K562 (cell line): Measurements from ENCODE around the gene MTO1. TPM values are rescaled to one million over a fixed set of nuclear protein-coding genes. Genes with fewer than 3 reads are reported as not detected.
A peak's percentile ranks its signal among the peaks of the same experiment; 100 is the strongest.

Experiments
- CCNT2 ChIP-seq: IDR thresholded peaks from 2 replicates; pipeline ENCODE4 v1.6.1; 2011; ENCODE audit warnings: borderline replicate concordance, low read depth, mild to moderate bottlenecking, moderate library complexity, mixed read lengths, low read length; ENCODE audit not compliant: insufficient read length; ENCODE audit errors: extremely low read depth
- ELF4 ChIP-seq: fragments of 450-650 bp; formaldehyde crosslinking; IDR thresholded peaks from 2 replicates; pipeline ENCODE4 v1.4.0; 2022; ENCODE audit warnings: missing genetic modification characterization
- FUS ChIP-seq: fragments of 200-400 bp; formaldehyde crosslinking; optimal IDR thresholded peaks from 2 replicates; pipeline ENCODE3; 2017; ENCODE audit warnings: low read depth, low read length
- HDAC1 ChIP-seq, 2 experiments: fragments of 450-650 bp; IDR thresholded peaks; 2 replicates each; pipeline ENCODE4 v1.6.1; 2016 to 2017; ENCODE audit warnings: inconsistent platforms in 1 of 2, mild to moderate bottlenecking in 1 of 2, moderate library complexity in 1 of 2
- HDAC8 ChIP-seq: fragments of 450-650 bp; IDR thresholded peaks from 2 replicates; pipeline ENCODE4 v1.6.1; 2016; ENCODE audit warnings: mild to moderate bottlenecking, missing genetic modification characterization, moderate library complexity, missing compliant biosample characterization
- ILK ChIP-seq: fragments of 450-650 bp; IDR thresholded peaks from 2 replicates; pipeline ENCODE4 v1.6.1; 2016; ENCODE audit warnings: missing genetic modification characterization, low read depth, mild to moderate bottlenecking, missing compliant biosample characterization, moderate library complexity, borderline replicate concordance
- KLF1 ChIP-seq: fragments of 450-650 bp; IDR thresholded peaks from 2 replicates; pipeline ENCODE4 v1.6.1; 2016; ENCODE audit warnings: missing genetic modification characterization, missing compliant biosample characterization
- MCM3 ChIP-seq: fragments of 450-650 bp; IDR thresholded peaks from 2 replicates; pipeline ENCODE4 v1.6.1; 2016
- MEF2D ChIP-seq: conservative IDR thresholded peaks from 2 replicates; pipeline ENCODE4 v1.6.1; 2016; ENCODE audit warnings: low read depth, missing genetic modification characterization, missing compliant biosample characterization
- NFE2 ChIP-seq: IDR thresholded peaks from 2 replicates; pipeline ENCODE4 v1.6.1; 2014; ENCODE audit warnings: antibody characterized with exemption, low read depth
- NR2F6 ChIP-seq: fragments of 450-650 bp; formaldehyde crosslinking; IDR thresholded peaks from 2 replicates; pipeline ENCODE4 v1.4.0; 2020; ENCODE audit warnings: mild to moderate bottlenecking
- PHF8 ChIP-seq: fragments of 200-600 bp; sonication (generic); IDR thresholded peaks from 2 replicates; pipeline ENCODE4 v1.6.1; 2012; ENCODE audit warnings: mixed run types, mild to moderate bottlenecking, inconsistent platforms, low read length, moderate library complexity, borderline replicate concordance
- SMAD4 ChIP-seq: fragments of 250-450 bp; sonication (Bioruptor Pico); conservative IDR thresholded peaks from 2 replicates; pipeline ENCODE4 v1.8.0; 2021; ENCODE audit warnings: inconsistent platforms, mild to moderate bottlenecking, moderate library complexity
- SMARCB1 ChIP-seq: IDR thresholded peaks from 2 replicates; pipeline ENCODE4 v1.6.1; 2011; ENCODE audit warnings: improper control_type of control experiment, low read depth; ENCODE audit not compliant: insufficient read length
- SMARCC2 ChIP-seq: fragments of 450-650 bp; IDR thresholded peaks from 2 replicates; pipeline ENCODE4 v1.6.1; 2017; ENCODE audit warnings: antibody characterized with exemption, moderate library complexity, mild to moderate bottlenecking, low read depth
- ZKSCAN3 ChIP-seq: fragments of 250-450 bp; sonication (Bioruptor Pico); IDR thresholded peaks from 2 replicates; pipeline ENCODE4 v1.4.0; 2020
- ZNF586 ChIP-seq: fragments of 450-650 bp; formaldehyde crosslinking; conservative IDR thresholded peaks from 2 replicates; pipeline ENCODE4 v1.4.0; 2020; ENCODE audit warnings: mild to moderate bottlenecking, moderate library complexity
- polyA plus RNA-seq, 8 experiments: library from polyadenylated mRNA; depleted of rRNA in 4 of 8; stranded (reverse) in 5 of 8; unstranded in 3 of 8; fragments of >200 nt; fragmentation: Nextera tagmentation in 2 of 8; fragmentation: Illumina TruSeq in 1 of 8; extraction: Ambion mirVana in 2 of 8; extraction: Trizol in 1 of 8; gene quantifications; 2 replicates each; pipeline versions ENCODE4 v1.2.1 to v1.2.3, GENCODE V29; 2011 to 2014; ENCODE audit warnings: inconsistent platforms in 1 of 8, missing spikeins in 1 of 8
- total RNA-seq, 7 experiments: library from RNA; depleted of rRNA in 6 of 7; stranded (reverse); fragments of >200 nt in 6 of 7; fragmentation: Illumina TruSeq in 2 of 7; extraction: Trizol in 2 of 7; gene quantifications; 2 replicates each; pipeline versions ENCODE4 v1.2.1 to v1.2.3, GENCODE V29; 2011 to 2021; ENCODE audit warnings: low replicate concordance in 1 of 7
- TF ChIP-seq, protein P1 (sequence below): fragments of 450-650 bp; IDR thresholded peaks from 2 replicates; pipeline ENCODE4 v1.6.1; 2016
- TF ChIP-seq, protein P2 (sequence below), 2 experiments: fragments of 250-450 bp in 1 of 2; fragments of 450-650 bp in 1 of 2; sonication (Bioruptor Pico) in 1 of 2; IDR thresholded peaks; 2 replicates each; pipeline versions ENCODE4 v1.6.1 to v1.8.0; 2016 to 2021; ENCODE audit warnings: mild to moderate bottlenecking in 2 of 2, moderate library complexity in 2 of 2, missing compliant biosample characterization in 1 of 2, missing genetic modification characterization in 1 of 2
- TF ChIP-seq, protein P3 (sequence below): sonication (generic); formaldehyde crosslinking; IDR thresholded peaks from 2 replicates; pipeline ENCODE4 v1.8.0; 2022; ENCODE audit warnings: missing genetic modification reagents, mild to moderate bottlenecking, borderline replicate concordance
- TF ChIP-seq, protein P4 (sequence below): sonication (generic); formaldehyde crosslinking; IDR thresholded peaks from 2 replicates; pipeline ENCODE4 v1.8.0; 2022; ENCODE audit warnings: mild to moderate bottlenecking, missing genetic modification reagents

Gene MTO1
- total and polyA plus RNA-seq, 9 of the 15 experiments (the other 6 are each of a cell fraction or from before 2014, with no cell fraction given): 33.4 to 62.3 (median 50.6) TPM

DNA sequence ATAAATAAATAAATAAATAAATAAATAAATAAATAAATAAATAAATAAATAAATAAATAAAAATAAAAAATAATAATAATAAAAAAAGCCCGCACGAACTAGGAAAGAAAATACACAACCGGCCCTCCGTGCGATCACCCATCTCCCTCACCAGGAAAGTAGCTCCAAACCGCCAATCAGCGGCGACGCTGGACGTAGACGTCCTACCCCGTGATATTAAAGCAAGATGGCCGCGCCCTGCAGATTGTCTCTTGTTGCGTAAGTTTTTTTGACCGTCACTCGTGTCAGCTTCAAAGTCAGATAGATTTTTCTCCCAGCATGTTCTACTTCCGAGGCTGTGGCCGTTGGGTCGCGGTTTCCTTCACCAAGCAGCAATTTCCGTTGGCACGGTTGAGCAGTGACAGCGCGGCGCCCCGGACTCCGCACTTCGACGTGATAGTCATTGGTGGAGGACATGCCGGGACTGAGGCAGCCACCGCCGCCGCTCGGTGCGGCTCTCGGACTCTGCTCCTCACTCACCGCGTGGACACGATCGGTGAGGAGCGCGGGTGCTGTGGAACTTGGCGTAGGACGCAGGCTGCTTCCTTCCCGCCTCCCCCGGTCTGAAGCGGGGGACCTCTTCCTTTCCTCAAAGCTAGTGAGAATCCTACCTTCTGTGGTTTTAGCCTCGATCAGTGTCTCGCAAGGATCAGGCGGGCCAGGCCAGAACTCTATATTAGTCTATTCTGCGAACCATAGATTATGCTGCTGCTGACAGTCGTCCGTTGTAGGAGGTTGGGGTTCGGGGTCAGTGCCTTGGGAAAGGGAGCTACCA lies at the start of gene MTO1 (continued):
- TF ChIP-seq HDAC1 (IDR thresholded peaks at IDR 0.05): peak in 1 of 2 experiments; percentile 91; a peak in 2 of 4 replicates
- peak; percentile 97 for TF ChIP-seq PHF8
- no peak for TF ChIP-seq FUS
- TF ChIP-seq ZNF586 (CRISPR knock-in tag): no peak
- TF ChIP-seq, protein P1, sequence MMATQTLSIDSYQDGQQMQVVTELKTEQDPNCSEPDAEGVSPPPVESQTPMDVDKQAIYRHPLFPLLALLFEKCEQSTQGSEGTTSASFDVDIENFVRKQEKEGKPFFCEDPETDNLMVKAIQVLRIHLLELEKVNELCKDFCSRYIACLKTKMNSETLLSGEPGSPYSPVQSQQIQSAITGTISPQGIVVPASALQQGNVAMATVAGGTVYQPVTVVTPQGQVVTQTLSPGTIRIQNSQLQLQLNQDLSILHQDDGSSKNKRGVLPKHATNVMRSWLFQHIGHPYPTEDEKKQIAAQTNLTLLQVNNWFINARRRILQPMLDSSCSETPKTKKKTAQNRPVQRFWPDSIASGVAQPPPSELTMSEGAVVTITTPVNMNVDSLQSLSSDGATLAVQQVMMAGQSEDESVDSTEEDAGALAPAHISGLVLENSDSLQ: peak; percentile 83
- TF ChIP-seq ILK: no peak
- TF ChIP-seq CCNT2: no peak
- no peak for TF ChIP-seq SMARCC2
- peak; percentile 32; the same call in 1 of the 2 replicates for TF ChIP-seq SMAD4
- TF ChIP-seq, protein P2, sequence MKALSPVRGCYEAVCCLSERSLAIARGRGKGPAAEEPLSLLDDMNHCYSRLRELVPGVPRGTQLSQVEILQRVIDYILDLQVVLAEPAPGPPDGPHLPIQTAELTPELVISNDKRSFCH (CRISPR knock-in tag; IDR thresholded peaks at IDR 0.05): no peak
- TF ChIP-seq, protein P2 (tag; IDR thresholded peaks at IDR 0.05): peak; percentile 72; the same call in 1 of the 2 replicates
- TF ChIP-seq, protein P3, sequence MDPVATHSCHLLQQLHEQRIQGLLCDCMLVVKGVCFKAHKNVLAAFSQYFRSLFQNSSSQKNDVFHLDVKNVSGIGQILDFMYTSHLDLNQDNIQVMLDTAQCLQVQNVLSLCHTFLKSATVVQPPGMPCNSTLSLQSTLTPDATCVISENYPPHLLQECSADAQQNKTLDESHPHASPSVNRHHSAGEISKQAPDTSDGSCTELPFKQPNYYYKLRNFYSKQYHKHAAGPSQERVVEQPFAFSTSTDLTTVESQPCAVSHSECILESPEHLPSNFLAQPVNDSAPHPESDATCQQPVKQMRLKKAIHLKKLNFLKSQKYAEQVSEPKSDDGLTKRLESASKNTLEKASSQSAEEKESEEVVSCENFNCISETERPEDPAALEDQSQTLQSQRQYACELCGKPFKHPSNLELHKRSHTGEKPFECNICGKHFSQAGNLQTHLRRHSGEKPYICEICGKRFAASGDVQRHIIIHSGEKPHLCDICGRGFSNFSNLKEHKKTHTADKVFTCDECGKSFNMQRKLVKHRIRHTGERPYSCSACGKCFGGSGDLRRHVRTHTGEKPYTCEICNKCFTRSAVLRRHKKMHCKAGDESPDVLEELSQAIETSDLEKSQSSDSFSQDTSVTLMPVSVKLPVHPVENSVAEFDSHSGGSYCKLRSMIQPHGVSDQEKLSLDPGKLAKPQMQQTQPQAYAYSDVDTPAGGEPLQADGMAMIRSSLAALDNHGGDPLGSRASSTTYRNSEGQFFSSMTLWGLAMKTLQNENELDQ (CRISPR knock-in tag): no peak
- TF ChIP-seq KLF1 (tag): 0 out of 2 replicates have a peak, but pooled peaks have one; percentile 56
- no peak for TF ChIP-seq SMARCB1
- no peak for TF ChIP-seq HDAC8 (tag)
- TF ChIP-seq MEF2D (tag): no peak
- TF ChIP-seq NFE2: no peak
- TF ChIP-seq ELF4 (CRISPR knock-in tag): no peak
- no peak for TF ChIP-seq NR2F6 (CRISPR knock-in tag)
- no peak for TF ChIP-seq ZKSCAN3 (CRISPR knock-in tag)
- TF ChIP-seq, protein P4, sequence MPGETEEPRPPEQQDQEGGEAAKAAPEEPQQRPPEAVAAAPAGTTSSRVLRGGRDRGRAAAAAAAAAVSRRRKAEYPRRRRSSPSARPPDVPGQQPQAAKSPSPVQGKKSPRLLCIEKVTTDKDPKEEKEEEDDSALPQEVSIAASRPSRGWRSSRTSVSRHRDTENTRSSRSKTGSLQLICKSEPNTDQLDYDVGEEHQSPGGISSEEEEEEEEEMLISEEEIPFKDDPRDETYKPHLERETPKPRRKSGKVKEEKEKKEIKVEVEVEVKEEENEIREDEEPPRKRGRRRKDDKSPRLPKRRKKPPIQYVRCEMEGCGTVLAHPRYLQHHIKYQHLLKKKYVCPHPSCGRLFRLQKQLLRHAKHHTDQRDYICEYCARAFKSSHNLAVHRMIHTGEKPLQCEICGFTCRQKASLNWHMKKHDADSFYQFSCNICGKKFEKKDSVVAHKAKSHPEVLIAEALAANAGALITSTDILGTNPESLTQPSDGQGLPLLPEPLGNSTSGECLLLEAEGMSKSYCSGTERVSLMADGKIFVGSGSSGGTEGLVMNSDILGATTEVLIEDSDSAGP: no peak
- no peak for TF ChIP-seq MCM3
